ENCODE results near the gene GSTP1.
"Not testable (repeated sequence)": the region's sequence is repeated elsewhere in the genome, so short reads cannot be mapped to it uniquely, and the experiment has no call there.

Gene GSTP1

DNA sequence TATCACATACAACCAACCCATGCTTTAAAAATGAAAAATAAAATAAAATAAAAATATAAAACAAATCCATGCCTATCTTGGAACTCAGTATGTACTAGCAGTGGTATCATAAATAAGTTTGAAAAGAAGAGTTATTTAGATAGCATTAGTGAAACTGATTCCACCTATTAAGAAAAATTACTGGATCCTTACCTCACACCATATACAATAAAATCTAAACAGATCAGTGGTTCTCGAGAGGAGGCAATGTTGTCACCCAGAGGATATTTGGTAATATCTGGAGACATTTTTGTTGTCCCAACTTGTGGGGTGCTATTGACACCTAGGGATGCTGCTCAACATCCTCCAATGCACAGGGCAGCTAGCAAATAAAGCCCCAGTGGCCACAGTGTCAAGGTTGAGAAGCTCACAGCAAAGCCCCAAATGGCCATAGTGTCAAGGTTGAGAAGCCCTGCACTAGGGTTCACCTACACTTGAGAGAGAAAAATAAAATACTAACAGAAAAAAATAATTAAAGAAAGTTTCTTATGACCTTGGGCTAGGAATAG is 13.2 kb downstream of the GSTP1 start:
- no peak for DNase-seq
- no peak for TF ChIP-seq POLR2A (IDR thresholded peaks at IDR 0.05; ENCODE audit: low read length)
- no peak for TF ChIP-seq GATA1 (IDR thresholded peaks at IDR 0.05; ENCODE audit: low read depth, low read length)

DNA sequence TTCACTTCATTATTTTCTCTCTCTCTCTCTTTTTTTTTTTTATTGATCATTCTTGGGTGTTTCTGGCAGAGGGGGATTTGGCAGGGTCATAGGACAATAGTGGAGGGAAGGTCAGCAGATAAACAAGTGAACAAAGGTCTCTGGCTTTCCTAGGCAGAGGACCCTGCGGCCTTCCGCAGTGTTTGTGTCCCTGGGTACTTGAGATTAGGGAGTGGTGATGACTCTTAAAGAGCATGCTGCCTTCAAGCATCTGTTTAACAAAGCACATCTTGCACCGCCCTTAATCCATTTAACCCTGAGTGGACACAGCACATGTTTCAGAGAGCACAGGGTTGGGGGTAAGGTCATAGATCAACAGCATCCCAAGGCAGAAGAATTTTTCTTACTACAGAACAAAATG is 13.8 kb downstream of the GSTP1 start:
- not testable (repeated sequence) for DNase-seq

DNA sequence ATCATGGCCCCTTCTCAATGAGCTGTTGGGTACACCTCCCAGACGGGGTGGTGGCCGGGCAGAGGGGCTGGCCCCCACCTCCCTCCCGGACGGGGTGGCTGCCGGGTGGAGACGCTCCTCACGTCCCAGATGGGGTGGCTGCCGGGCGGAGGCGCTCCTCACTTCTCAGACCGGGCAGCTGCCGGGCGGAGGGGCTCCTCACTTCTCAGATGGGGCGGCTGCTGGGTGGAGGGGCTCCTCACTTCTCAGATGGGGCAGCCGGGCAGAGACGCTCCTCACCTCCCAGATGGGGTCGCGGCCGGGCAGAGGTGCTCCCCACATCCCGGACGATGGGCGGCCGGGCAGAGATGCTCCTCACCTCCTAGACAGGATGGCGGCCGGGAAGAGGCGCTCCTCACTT is 14.4 kb downstream of the GSTP1 start:
- not testable (repeated sequence) for DNase-seq

DNA sequence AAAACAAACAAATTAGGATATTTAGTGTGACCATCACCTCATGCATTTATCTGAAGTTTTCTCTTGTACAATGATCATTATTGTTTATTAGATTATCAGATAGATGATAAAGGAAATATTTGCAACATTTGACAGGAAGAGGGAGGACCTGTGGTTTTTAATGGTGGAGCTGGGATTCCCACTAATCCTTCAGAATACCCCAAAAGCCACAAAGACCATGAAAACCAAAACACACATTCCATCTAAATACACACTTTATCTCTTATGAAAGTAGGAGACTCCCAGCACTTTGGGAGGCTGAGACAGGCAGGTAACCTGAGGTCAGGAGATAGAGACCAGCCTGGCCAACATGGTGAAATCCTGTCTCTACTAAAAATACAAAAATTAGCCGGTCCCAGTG is 15.5 kb downstream of the GSTP1 start:
- no peak for DNase-seq
- TF ChIP-seq GATA1 (IDR thresholded peaks at IDR 0.05; ENCODE audit: low read depth, low read length), result no peak
- no peak for TF ChIP-seq POLR2A (IDR thresholded peaks at IDR 0.05; ENCODE audit: low read length)

DNA sequence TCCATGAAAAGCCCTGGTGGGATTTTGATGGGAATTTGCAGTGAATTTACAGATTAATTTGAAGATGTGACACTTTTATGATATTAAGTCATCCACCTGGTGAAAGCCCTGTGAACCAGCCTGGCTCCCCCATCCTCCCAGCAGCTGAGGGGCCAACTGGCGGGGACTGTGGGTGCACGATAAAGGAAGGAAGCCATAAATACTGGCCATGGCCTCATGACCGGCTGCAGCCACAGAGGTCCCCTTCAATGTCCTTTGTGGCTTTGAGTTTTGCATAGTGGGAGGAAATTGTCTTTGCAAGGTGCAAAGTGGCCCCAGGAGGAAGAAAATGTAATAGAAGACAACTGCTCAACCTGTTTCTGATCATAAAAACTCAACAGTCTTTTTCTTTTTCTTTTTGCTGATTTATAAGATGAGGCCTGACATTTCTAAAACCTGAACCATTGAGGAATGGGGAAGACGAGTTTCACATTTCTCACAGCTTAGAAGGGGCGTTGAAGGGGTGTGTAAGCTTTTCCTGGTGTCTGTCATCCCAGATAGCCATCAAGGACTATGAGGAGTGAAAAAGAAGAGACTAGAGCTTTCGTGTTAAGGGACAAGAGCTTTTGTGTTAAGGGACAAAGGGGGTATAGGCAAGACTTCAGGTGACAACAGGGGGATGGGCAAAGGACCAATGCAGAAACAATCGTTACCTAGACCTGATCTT is 16.9 kb downstream of the GSTP1 start:
- DNase-seq, result no peak
- TF ChIP-seq POLR2A (IDR thresholded peaks at IDR 0.05; ENCODE audit: low read length) (no peak), GATA1 (IDR thresholded peaks at IDR 0.05; ENCODE audit: low read depth, low read length) (no peak)

DNA sequence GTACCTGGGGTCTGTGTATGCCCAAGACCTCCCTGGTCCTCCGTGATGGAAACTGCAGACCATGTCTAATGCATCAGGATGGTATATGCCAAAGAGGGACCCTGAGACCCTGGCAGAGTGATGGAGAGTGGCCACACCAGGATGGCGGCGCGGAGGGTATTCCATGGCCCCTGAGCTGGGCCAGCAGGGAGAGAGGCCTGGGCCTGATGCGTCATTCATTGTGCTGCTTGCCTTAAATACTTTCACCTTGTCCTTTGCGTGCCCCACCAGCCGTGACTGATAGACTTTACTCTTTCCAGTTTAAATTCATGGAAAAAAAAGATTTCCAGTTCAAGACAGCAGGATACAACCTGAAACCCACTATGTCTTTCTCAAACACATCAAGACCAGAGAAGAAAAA is 17.5 kb downstream of the GSTP1 start:
- TF ChIP-seq GATA1 (IDR thresholded peaks at IDR 0.05; ENCODE audit: low read depth, low read length), result no peak
- DNase-seq, result no peak

DNA sequence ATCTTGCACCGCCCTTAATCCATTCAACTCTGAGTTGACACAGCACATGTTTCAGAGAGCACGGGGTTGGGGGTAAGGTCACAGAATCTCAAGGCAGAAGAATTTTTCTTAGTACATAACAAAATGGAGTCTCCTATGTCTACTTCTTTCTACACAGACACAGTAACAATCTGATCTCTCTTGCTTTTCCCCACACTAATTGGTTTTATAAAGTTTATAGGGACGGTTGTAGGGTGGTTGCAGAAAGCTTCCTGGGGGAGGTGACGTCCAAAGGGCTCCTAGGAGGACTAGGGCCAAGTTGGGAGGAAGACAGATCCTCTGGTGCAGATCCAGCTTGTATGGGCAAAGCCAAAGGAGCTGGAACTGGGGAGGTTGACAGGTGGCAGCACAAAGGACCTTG is 20.5 kb downstream of the GSTP1 start:
- not testable (repeated sequence) for DNase-seq

DNA sequence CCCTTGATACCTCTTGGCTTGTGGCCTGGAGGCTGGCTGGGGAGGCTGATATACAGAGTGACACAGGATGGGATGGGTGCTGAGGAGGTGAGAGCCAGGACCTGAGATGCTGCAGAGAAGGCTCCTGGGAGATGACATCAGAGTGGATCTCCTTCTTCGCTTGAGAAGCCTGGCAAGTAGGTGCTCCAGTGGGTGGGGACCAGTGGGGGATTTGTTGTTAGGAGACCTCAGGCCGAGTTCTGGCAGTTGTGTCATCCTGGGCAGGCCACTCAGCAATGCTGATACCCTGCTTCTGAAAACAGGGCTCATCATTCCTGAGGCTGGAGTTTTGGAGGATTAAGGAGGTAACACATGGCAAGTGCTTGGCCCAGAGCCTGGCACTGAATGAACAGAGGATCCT is 21.2 kb downstream of the GSTP1 start:
- TF ChIP-seq POLR2A (IDR thresholded peaks at IDR 0.05; ENCODE audit: low read length), result no peak
- TF ChIP-seq GATA1 (IDR thresholded peaks at IDR 0.05; ENCODE audit: low read depth, low read length), result no peak
- peak in 1 of 2 experiments; percentile 35 for DNase-seq

DNA sequence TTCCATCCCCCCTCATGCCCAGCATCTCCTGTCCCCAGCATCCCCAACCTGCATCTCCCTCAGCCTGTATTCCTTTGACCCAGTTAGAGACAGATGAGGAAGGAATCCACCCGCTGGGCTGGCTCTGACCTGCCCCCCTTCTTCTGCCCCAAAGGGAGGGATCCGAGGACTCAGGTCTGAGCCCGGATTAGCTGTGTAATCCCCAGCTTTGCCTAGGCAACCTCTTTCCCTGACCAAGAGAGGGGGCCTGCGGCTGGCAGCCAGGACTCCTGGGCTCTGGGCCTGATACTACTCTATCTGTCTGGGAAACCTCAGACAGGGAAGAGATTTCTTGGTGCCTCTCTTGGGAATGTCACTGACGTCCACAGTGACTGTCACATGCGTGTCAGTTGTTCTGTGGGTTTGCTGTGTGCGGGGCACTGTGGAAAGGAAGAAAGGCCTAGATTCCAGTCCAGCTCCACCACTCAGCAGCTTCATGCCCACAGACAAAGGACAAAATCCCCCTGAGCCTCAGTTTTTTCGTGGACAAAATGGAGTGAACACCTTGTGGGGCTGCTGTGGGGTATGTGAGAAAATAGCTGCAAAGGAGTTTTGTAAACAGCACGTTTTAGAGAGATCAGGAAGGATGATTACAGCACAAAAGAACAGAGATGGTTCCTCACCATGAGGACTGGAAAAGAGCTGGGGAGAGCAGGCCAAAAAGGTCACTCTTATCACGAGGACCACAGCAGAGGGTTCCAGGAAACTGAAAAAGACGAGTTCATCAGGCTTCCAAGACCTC is 21.8 kb downstream of the GSTP1 start:
- TF ChIP-seq POLR2A (IDR thresholded peaks at IDR 0.05; ENCODE audit: low read length) (no peak), GATA1 (IDR thresholded peaks at IDR 0.05; ENCODE audit: low read depth, low read length) (no peak)
- DNase-seq, result no peak

DNA sequence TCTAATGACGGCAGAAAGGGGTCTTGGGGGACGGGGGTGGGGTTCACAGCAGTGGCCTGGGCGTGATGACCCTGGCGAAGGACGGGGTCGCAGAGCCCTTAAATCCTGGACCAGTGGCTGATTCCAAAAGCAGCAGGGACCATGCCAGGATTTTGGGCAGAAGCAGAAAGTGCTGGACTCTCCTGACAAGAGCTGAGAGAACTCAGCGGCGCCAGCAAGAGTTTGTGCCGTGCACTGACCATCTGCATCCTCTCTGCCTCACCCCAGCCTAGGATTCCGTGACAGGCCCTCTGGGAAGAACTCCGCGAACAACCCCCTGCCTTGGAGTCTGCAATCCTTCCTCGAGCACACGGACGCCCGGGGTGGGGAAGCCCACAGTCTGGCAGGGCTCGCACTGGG is 22.5 kb downstream of the GSTP1 start:
- TF ChIP-seq GATA1 (IDR thresholded peaks at IDR 0.05; ENCODE audit: low read depth, low read length) (no peak), POLR2A (IDR thresholded peaks at IDR 0.05; ENCODE audit: low read length) (no peak)
- no peak for DNase-seq

DNA sequence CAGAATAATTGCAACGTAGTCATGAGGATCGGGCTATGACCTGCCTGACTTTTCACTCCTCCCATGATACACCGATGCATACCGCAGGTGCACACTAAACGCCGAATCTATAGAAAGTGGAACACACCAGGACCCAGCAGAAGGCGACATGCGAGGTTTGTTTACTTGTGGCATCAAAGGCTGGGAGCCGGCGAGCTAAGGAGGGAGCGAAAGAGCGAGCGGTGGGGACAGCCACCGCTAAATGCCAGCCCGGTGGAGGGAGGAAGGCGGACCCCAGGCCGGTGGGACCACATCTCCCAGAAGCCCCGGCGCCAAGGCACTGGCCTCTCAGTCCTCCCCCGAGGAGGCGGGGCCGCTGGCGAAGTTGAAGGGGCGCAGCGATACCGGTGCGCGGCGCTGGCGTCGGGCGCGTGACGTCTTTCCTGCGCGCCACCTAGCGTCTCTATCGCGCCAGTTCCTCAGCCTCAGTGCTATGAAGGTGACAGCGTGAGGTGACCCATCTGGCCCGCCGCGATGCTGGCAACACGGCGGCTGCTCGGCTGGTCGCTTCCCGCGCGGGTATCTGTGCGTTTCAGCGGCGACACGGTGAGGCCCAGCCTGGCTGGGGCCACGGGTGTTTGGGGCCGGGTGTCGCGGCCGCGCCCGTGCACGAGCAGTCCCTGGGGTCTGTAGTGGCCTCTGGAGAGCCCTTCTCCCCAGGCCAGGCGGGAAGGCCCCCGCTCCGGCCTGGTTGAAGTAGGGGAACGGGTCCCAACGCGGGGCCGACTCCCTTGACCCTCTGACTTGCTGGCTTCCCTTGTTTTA is 23.1 kb downstream of the GSTP1 start, which contains the start of gene NDUFV1:
NDUFV1 (plus strand) TSS at position 445 of the 804 bp plus-strand sequence; CDS start at position 514, 69 bp downstream.
- TF ChIP-seq POLR2A (IDR thresholded peaks at IDR 0.05; ENCODE audit: low read length), result peak; percentile 84
- TF ChIP-seq GATA1 (IDR thresholded peaks at IDR 0.05; ENCODE audit: low read depth, low read length), result no peak
- peak; percentile 96 to 98 for DNase-seq

DNA sequence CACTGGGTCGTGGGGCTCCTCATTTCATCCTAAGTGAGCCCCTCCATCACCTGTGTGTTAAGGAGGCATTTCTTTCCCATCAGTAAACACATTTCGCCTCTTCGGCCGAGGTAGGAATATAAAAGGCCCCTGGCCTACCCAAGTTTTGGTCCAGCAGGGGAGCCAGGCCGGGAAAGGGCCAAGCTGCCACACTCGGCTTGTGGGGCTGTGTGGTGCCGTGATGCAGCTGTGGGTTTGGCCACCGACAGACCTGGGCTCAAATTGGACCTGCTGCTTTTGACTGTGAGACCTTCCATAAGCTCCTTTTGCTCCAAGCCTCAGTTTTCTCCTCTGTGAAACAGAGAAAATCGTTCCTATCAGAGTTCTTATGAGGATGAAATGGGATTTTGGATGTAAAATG is 23.9 kb downstream of the GSTP1 start:
- TF ChIP-seq POLR2A (IDR thresholded peaks at IDR 0.05; ENCODE audit: low read length), result no peak
- no peak for TF ChIP-seq GATA1 (IDR thresholded peaks at IDR 0.05; ENCODE audit: low read depth, low read length)
- peak in 1 of 2 experiments; percentile 43 for DNase-seq

DNA sequence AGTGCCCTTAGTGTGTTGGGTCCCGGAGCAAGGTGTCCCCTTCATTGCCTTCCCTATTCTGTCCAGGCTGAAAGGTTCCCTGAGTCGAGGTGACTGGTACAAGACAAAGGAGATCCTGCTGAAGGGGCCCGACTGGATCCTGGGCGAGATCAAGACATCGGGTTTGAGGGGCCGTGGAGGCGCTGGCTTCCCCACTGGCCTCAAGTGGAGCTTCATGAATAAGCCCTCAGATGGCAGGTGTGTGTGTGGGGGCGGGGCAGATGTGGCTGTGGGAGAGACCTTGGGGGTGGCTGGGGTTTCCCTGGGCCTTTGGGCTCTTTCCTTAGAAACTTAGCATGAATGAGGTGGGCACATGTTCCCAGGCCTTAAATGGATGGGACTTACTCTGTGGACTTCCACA is 24.9 kb downstream of the GSTP1 start:
- TF ChIP-seq GATA1 (IDR thresholded peaks at IDR 0.05; ENCODE audit: low read depth, low read length) (no peak), POLR2A (IDR thresholded peaks at IDR 0.05; ENCODE audit: low read length) (no peak)
- DNase-seq, result no peak

DNA sequence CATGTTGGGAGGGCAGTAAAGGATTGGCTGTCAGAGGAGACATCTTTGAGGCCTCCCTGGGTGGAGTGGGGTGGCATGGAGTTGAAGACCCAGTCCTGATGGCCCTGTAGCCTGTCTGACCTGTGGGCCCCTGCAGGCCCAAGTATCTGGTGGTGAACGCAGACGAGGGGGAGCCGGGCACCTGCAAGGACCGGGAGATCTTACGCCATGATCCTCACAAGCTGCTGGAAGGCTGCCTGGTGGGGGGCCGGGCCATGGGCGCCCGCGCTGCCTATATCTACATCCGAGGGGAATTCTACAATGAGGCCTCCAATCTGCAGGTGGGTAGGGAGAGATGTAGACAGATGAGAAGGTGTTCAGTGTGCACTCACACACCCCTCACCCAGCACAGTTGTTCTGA is 25.7 kb downstream of the GSTP1 start:
- TF ChIP-seq POLR2A (IDR thresholded peaks at IDR 0.05; ENCODE audit: low read length) (no peak), GATA1 (IDR thresholded peaks at IDR 0.05; ENCODE audit: low read depth, low read length) (no peak)
- no peak for DNase-seq

Data from erythroblast (primary cell).